Activated T-helper 1 cell treated with anti-CD3 and anti-CD28 coated beads, Interleukin-2, amount 50 U/mL, for 16 hours (primary cell): ENCODE results near the gene GOLGA5.
"Not testable (repeated sequence)": the region's sequence is repeated elsewhere in the genome, so short reads cannot be mapped to it uniquely, and the experiment has no call there.

Experiments
- DNase-seq, 2 donors: peaks; one replicate each; pipeline ENCODE4 v3.0.0-alpha.2; 2020; ENCODE audit warnings: low read depth in 1 of 2, low spot score in 1 of 2

The GOLGA5 gene

DNA sequence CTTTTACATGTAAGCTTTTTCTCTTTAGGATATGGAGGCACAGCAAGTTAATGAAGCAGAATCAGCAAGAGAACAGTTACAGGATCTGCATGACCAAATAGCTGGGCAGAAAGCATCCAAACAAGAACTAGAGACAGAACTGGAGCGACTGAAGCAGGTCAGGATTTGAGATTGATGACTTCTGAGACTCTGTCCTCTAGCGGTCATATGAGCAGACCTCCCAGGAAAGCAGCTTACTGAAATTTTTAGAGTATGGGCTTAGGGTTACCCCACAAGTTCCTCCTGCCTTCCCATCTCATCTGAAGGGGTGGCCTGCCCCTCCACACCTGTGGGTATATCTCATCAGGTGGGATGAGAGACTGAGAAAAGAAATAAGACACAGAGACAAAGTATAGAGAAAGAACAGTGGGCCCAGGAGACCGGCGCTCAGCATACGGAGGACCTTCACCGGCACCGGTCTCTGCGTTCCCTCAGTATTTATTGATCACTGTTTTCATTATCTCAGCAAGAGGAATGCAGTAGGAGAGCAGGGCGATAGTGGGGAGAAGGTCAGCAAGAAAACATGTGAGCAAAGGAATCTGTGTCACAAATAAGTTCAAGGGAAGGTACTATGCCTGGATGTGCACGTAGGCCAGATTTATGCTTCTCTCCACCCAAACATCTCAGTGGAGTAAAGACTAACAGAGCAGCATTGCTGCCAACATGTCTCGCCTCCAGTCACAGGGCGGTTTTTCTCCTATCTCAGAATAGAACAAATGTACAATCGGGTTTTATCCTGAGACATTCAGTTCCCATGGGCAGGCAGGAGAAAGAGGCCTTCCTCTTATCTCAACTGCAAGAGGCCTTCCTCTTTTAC lies 25.8 kb downstream of the GOLGA5 start:
- not testable (repeated sequence) for DNase-seq

GRCh38 chr14:92820536-92820840 lies 26.4 kb downstream of the GOLGA5 start:
- DNase-seq: not testable (repeated sequence)

DNA sequence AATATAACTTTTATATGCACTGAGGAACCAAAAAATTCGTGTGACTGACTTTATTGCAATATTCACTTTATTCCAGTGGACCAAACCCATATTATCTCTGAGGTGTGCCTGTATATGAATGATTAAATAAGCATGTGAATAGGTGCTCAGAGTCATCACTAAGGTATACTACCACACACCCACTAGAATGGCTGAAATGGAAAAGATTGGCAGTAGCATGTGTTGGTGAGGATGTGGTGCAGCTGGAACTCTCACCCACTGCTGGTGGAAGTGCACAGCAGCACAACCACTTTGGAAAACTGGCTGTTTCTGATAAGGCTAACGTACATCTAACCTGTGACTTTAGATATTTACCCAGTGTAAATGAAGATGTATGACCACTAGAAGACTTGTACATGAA lies 36.8 kb downstream of the GOLGA5 start:
- DNase-seq: no peak

DNA sequence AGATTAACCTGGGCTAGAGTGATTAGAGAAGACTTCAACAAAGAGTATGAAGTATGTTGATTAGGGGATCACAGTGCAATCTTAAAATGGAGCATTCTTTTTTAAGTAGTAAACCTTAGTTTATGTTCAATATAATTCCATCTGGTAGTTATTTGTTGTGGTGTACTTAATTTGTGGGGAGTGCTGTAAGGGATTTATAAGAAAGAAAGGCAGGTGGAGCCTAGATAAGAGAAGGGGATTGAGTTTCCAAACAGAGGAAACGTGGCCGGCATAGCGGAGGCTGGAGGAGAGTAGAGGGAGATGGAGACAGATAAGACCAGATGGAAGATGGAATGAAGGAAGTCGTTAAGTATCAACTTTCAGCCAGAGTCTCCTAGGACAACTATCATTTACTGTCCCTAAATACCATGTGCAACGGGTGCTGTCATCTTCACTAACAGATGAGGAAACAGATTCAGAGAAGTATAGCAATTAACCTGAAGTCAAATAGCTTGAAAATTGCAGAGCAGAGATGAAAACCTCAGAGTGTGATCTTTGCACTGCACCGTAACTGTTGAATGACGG lies 38.1 kb downstream of the GOLGA5 start:
- no peak for DNase-seq

- DNase-seq: no peak
These were observed 47.8 kb downstream of the GOLGA5 start for GRCh38 chr14:92841930-92842329.

DNA sequence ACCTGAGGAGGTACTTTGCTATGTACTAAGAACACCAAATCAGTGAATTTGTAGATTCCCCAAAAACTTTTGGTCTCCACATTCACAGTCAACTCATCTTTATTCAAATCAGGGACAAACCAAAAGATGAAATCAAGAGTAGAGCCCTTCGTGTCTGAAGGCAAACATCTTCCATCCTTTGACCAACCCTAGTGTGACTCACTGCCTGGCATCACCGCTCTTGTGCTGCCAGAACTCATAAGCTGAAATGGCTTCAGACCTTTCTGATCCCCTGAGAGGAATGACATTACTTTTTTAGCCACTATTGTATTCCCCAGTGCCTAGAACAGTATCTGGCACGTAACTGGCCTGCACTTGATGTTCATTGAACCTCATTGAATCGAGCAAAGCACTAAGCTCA lies 50.1 kb downstream of the GOLGA5 start:
- no peak for DNase-seq

DNA sequence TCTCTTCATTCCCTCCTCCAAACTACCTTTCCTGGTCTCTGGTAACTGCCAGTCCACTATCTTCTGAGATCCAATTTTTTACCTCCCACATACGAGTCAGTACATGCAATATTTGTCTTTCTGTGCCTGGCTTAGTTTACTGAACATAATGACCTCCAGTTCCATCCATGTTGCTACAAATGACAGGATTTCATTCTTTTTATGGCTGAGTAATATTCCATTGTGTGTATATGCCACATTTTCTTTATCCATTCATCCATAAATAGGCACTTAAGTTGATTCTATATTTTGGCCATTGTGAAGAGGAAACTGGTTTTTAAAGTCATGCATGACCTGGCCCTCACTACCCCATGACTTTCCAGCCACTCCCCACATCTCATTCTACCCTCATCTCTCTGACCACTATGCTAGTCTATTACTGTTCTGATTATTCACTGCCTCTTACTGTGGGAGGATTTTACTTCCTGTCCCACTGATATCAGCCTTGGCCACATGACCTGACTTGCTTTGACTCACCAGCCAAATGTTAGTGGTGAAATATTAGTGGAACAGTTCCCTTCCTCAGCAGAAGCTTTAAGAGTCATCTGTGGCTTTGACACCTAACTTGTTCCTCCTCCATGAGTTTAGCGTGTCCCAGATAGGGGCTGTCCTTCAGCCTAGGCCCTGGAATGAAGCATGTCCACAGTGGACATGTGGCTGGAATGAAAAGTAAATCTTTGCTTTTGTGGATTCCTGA lies 52.2 kb downstream of the GOLGA5 start:
- no peak for DNase-seq

DNA sequence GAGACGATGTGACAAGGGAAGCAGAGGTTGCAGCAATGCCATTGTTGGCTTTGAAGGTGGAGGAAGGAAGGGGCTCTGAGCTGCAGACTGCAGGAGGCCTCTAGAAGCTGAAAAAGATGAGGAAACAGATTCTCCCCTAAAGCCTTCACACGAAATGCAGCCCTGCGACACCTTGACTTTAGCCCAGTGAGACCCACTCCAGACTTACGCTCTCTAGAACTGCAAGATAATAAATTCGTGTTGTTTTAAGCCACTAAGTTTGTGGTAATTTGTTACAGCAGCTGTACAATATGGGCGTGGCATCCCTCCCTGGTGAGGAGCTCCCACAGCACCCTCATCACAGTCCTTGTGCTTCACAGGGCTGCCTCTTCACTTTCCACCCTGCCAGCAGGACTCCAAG lies 53.2 kb downstream of the GOLGA5 start:
- no peak for DNase-seq

- DNase-seq: no peak
These were observed 53.6 kb downstream of the GOLGA5 start for GRCh38 chr14:92847749-92848148.

- no peak for DNase-seq
These were observed 54.8 kb downstream of the GOLGA5 start for GRCh38 chr14:92848887-92849286.

GRCh38 chr14:92850492-92850891 lies 56.4 kb downstream of the GOLGA5 start:
- DNase-seq: no peak

DNA sequence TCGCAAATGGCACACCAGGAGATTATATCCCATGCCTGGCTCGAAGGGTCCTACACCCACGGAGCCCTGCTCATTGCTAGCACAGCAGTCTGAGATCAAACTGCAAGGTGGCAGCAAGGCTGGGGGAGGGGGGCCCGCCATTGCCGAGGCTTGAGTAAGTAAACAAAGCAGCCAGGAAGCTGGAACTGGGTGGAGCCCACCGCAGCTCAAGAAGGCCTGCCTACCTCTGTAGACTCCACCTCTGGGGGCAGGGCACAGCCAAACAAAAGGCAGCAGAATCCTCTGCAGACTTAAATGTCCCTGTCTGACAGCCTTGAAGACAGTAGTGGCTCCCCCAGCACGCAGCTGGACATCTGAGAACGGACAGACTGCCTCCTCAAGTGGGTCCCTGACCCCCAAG lies 59.0 kb downstream of the GOLGA5 start:
- DNase-seq: not testable (repeated sequence)

- DNase-seq: no peak
These were observed 66.1 kb downstream of the GOLGA5 start for GRCh38 chr14:92860049-92860840.

- no peak for DNase-seq
These were observed 68.0 kb downstream of the GOLGA5 start for GRCh38 chr14:92861856-92862745.

GRCh38 chr14:92863286-92864080 lies 69.4 kb downstream of the GOLGA5 start:
- DNase-seq: no peak

- DNase-seq: no peak
These were observed 71.6 kb downstream of the GOLGA5 start for GRCh38 chr14:92865674-92866073.

GRCh38 chr14:92866181-92866752 lies 72.2 kb downstream of the GOLGA5 start:
- DNase-seq: no peak

- DNase-seq: no peak
These were observed 73.1 kb downstream of the GOLGA5 start for GRCh38 chr14:92866901-92867865.
